OCI-LY3 (cell line): ENCODE measurements around the gene ARHGAP8.

ENCODE experiments used
- H2AFZ ChIP-seq: fragments of 200-600, 300-600 bp; shearing (Covaris generic); 2 replicates; pipeline ENCODE4 v1.6.0; 2014; ENCODE audit warnings: antibody characterized with exemption, low read depth, low read length
- H3K27ac ChIP-seq: fragments of 200-600, 300-600 bp; sonication (generic); 2 replicates; pipeline ENCODE4 v1.5.1; 2014; ENCODE audit warnings: mild to moderate bottlenecking, low read length, moderate library complexity, mixed read lengths
- H3K27me3 ChIP-seq: fragments of 200-600, 300-600 bp; sonication (generic); 2 replicates; pipeline ENCODE4 v1.6.1; 2014; ENCODE audit warnings: low read depth, low read length, mixed read lengths
- H3K36me3 ChIP-seq: fragments of 200-600, 300-600 bp; sonication (generic); replicated peaks from 2 replicates; pipeline ENCODE3; 2014; ENCODE audit warnings: low read depth, low read length, mixed read lengths
- H3K4me1 ChIP-seq: fragments of 300-600, 200-600 bp; sonication (generic); 2 replicates; pipeline ENCODE4 v1.6.1; 2014; ENCODE audit warnings: low read length, mixed read lengths
- H3K4me2 ChIP-seq: fragments of 200-600, 300-600 bp; sonication (generic); 2 replicates; pipeline ENCODE4 v1.6.1; 2014; ENCODE audit warnings: low read length, mixed read lengths
- H3K4me3 ChIP-seq: fragments of 300-600, 200-600 bp; sonication (generic); 2 replicates; pipeline ENCODE4 v1.5.1; 2014; ENCODE audit warnings: antibody characterized with exemption, mild to moderate bottlenecking, low read length, moderate library complexity
- H3K79me2 ChIP-seq: fragments of 300-600, 200-600 bp; shearing (Covaris generic); 2 replicates; pipeline ENCODE4 v1.6.1; 2014; ENCODE audit warnings: mild to moderate bottlenecking, low read length, mixed read lengths
- H3K9ac ChIP-seq: fragments of 300-600, 200-600 bp; shearing (Covaris generic); 2 replicates; pipeline ENCODE4 v1.6.0; 2014; ENCODE audit warnings: mild to moderate bottlenecking, low read length, moderate library complexity
- H3K9me3 ChIP-seq: fragments of 200-600, 300-600 bp; shearing (Covaris generic); 2 replicates; pipeline ENCODE4 v1.6.1; 2014; ENCODE audit warnings: low read length, mixed read lengths; ENCODE audit not compliant: insufficient read depth
- H4K20me1 ChIP-seq: fragments of 200-600, 300-600 bp; sonication (generic); 2 replicates; pipeline ENCODE4 v1.6.1; 2016; ENCODE audit warnings: low read length, mixed read lengths; ENCODE audit not compliant: insufficient read depth
- EZH2phosphoT487 ChIP-seq: fragments of 200-600 bp; shearing (Covaris generic); IDR thresholded peaks from 2 replicates; pipeline ENCODE4 v1.6.1; 2018; ENCODE audit warnings: antibody characterized with exemption, mixed run types, low read depth
- TF ChIP-seq, protein P1 (sequence below): fragments of 200-600, 300-600 bp; sonication (generic); IDR thresholded peaks from 2 replicates; pipeline ENCODE4 v1.5.1; 2014; ENCODE audit warnings: antibody characterized with exemption, low read length, low read depth

ARHGAP8 gene

DNA sequence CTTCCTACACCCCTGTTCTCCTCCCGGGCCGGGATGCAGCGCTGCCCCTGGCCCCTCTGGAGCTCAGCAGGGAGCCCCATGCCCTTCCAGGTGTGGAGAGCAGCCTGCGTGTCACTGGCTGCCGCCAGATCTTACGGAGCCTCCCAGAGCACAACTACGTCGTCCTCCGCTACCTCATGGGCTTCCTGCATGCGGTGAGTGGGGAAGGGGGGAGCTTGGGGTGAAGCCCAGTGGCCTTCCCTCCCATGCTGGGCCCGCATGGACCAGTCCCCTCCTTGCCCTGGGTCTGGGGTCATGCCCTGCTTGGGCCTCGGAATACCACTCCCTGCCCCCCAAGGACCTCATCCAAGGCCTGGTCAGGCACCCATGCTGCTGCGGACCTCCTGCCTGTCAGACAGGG, 107.3 kb downstream of the ARHGAP8 start:
- Histone ChIP-seq H3K36me3 (no peaks in the 10 kb centered on the region), H3K9ac (no peak overlapping the region), H3K4me3 (no peak overlapping the region), H3K27ac (no peak overlapping the region), H2AFZ (no peak overlapping the region), H3K79me2 (no peaks in the 10 kb centered on the region), H3K4me1 (no peaks in the 10 kb centered on the region), H3K9me3 (no peaks in the 10 kb centered on the region), H3K27me3 (no peaks in the 10 kb centered on the region), H3K4me2 (no peak overlapping the region), H4K20me1 (no peaks in the 10 kb centered on the region)
- no peak for TF ChIP-seq EZH2phosphoT487
- TF ChIP-seq, protein P1, sequence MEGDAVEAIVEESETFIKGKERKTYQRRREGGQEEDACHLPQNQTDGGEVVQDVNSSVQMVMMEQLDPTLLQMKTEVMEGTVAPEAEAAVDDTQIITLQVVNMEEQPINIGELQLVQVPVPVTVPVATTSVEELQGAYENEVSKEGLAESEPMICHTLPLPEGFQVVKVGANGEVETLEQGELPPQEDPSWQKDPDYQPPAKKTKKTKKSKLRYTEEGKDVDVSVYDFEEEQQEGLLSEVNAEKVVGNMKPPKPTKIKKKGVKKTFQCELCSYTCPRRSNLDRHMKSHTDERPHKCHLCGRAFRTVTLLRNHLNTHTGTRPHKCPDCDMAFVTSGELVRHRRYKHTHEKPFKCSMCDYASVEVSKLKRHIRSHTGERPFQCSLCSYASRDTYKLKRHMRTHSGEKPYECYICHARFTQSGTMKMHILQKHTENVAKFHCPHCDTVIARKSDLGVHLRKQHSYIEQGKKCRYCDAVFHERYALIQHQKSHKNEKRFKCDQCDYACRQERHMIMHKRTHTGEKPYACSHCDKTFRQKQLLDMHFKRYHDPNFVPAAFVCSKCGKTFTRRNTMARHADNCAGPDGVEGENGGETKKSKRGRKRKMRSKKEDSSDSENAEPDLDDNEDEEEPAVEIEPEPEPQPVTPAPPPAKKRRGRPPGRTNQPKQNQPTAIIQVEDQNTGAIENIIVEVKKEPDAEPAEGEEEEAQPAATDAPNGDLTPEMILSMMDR, result no peak

DNA sequence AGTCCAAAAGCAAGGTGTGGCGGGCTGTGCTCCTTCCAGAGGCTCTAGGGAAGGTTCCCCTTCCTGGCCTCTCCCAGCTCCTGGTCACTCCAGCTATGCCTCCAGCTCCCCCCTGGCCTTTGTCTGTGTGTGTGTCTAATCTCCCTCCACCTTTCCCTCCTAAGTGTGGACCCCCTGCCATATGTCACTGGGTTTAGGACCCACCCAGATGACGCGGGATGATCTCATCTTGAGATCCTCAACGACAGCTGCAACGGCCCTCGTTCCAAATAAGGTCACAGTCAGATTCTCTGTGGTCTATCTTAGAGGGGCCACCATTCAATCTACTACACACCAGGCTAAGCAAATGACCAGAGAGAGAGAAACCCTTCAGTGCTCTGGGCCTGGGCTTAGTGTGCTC, 107.9 kb downstream of the ARHGAP8 start:
- Histone ChIP-seq H3K79me2 (no peaks in the 10 kb centered on the region), H3K36me3 (no peaks in the 10 kb centered on the region), H3K27me3 (no peaks in the 10 kb centered on the region), H3K9me3 (no peaks in the 10 kb centered on the region), H3K27ac (no peak overlapping the region), H3K4me1 (no peaks in the 10 kb centered on the region), H3K4me3 (no peak overlapping the region), H2AFZ (no peak overlapping the region), H3K9ac (no peak overlapping the region), H4K20me1 (no peaks in the 10 kb centered on the region), H3K4me2 (no peak overlapping the region)
- TF ChIP-seq EZH2phosphoT487, result no peak
- TF ChIP-seq, protein P1, result no peak

- H3K4me1 ChIP-seq, result no peaks in the 10 kb centered on the region
- no peak overlapping the region for H3K4me3 ChIP-seq
- TF ChIP-seq, protein P1, result no peak
- TF ChIP-seq EZH2phosphoT487, result no peak
- H4K20me1 ChIP-seq, result no peaks in the 10 kb centered on the region
- no peaks in the 10 kb centered on the region for H3K27me3 ChIP-seq
- H3K27ac ChIP-seq, result no peak overlapping the region
- H3K36me3 ChIP-seq, result no peaks in the 10 kb centered on the region
- H3K9ac ChIP-seq, result no peak overlapping the region
- no peaks in the 10 kb centered on the region for H3K79me2 ChIP-seq
- H3K9me3 ChIP-seq, result no peaks in the 10 kb centered on the region
- H2AFZ ChIP-seq, result no peak overlapping the region
- no peak overlapping the region for H3K4me2 ChIP-seq
Observed at GRCh38 chr22:44861245-44861644, 108.9 kb downstream of the ARHGAP8 start.

DNA sequence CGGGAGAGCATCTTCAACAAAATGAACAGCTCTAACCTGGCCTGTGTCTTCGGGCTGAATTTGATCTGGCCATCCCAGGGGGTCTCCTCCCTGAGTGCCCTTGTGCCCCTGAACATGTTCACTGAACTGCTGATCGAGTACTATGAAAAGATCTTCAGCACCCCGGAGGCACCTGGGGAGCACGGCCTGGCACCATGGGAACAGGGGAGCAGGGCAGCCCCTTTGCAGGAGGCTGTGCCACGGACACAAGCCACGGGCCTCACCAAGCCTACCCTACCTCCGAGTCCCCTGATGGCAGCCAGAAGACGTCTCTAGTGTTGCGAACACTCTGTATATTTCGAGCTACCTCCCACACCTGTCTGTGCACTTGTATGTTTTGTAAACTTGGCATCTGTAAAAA, 109.9 kb downstream of the ARHGAP8 start:
- Histone ChIP-seq H3K4me1 (no peaks in the 10 kb centered on the region), H3K4me3 (no peak overlapping the region), H3K79me2 (no peaks in the 10 kb centered on the region), H4K20me1 (no peaks in the 10 kb centered on the region), H3K27ac (no peak overlapping the region), H3K36me3 (no peaks in the 10 kb centered on the region), H3K4me2 (no peak overlapping the region), H3K9ac (no peak overlapping the region), H2AFZ (no peak overlapping the region), H3K27me3 (no peaks in the 10 kb centered on the region), H3K9me3 (no peaks in the 10 kb centered on the region)
- no peak for TF ChIP-seq EZH2phosphoT487
- TF ChIP-seq, protein P1, result no peak
